Ishikawa (cell line): ENCODE data around the gene REV3L.
A peak's percentile ranks its signal among the peaks of the same experiment; 100 is the strongest.

Experiments used
- CEBPB ChIP-seq: IDR thresholded peaks from 2 replicates; pipeline ENCODE4 v1.6.1; 2012
- CREB1 ChIP-seq: IDR thresholded peaks from 2 replicates; pipeline ENCODE4 v1.6.1; 2012; ENCODE audit warnings: low read depth
- EGR1 ChIP-seq: IDR thresholded peaks from 2 replicates; pipeline ENCODE4 v1.6.1; 2012
- EP300 ChIP-seq: IDR thresholded peaks from 2 replicates; pipeline ENCODE4 v1.6.1; 2012; ENCODE audit warnings: borderline replicate concordance
- FOXM1 ChIP-seq: IDR thresholded peaks from 2 replicates; pipeline ENCODE4 v1.6.1; 2012; ENCODE audit warnings: low read depth, borderline replicate concordance
- MAX ChIP-seq: IDR thresholded peaks from 2 replicates; pipeline ENCODE4 v1.6.1; 2012
- NFIC ChIP-seq: IDR thresholded peaks from 2 replicates; pipeline ENCODE4 v1.6.1; 2012
- RAD21 ChIP-seq: IDR thresholded peaks from 2 replicates; pipeline ENCODE4 v1.6.1; 2012; ENCODE audit warnings: low read depth
- REST ChIP-seq: IDR thresholded peaks from 2 replicates; pipeline ENCODE4 v1.6.1; 2012; ENCODE audit warnings: low read depth, mild to moderate bottlenecking
- TAF1 ChIP-seq: IDR thresholded peaks from 2 replicates; pipeline ENCODE4 v1.6.1; 2012; ENCODE audit warnings: low read depth, mild to moderate bottlenecking
- TCF12 ChIP-seq: IDR thresholded peaks from 2 replicates; pipeline ENCODE4 v1.6.1; 2012; ENCODE audit warnings: low read depth
- TEAD4 ChIP-seq: IDR thresholded peaks from 2 replicates; pipeline ENCODE4 v1.6.1; 2012
- USF1 ChIP-seq: IDR thresholded peaks from 2 replicates; pipeline ENCODE4 v1.6.1; 2012
- YY1 ChIP-seq: IDR thresholded peaks from 2 replicates; pipeline ENCODE4 v1.6.1; 2012; ENCODE audit warnings: low read depth
- ZBTB7A ChIP-seq: IDR thresholded peaks from 2 replicates; pipeline ENCODE4 v1.6.1; 2012; ENCODE audit warnings: low read depth

REV3L gene

GRCh38 chr6:111484633-111484930, 1.6 kb upstream of the REV3L start:
- no peak for TF ChIP-seq NFIC
- TF ChIP-seq CEBPB: no peak
- no peak for TF ChIP-seq ZBTB7A
- TF ChIP-seq REST: no peak
- no peak for TF ChIP-seq FOXM1
- no peak for TF ChIP-seq EP300
- TF ChIP-seq RAD21: no peak
- TF ChIP-seq TAF1: no peak
- TF ChIP-seq TEAD4: no peak
- no peak for TF ChIP-seq MAX
- TF ChIP-seq YY1: no peak
- no peak for TF ChIP-seq EGR1
- no peak for TF ChIP-seq USF1
- TF ChIP-seq TCF12: no peak
- TF ChIP-seq CREB1: no peak

- TF ChIP-seq MAX (peak; percentile 48), TAF1 (peak; percentile 40), CEBPB (no peak), TEAD4 (peak; percentile 44; the same call in 1 of the 2 replicates), USF1 (0 out of 2 replicates have a peak, but pooled peaks have one; percentile 26), RAD21 (no peak), CREB1 (no peak), EGR1 (peak; percentile 79), REST (no peak), TCF12 (no peak; the same call in 1 of the 2 replicates), EP300 (0 out of 2 replicates have a peak, but pooled peaks have one; percentile 40), ZBTB7A (no peak), YY1 (no peak), NFIC (no peak; the same call in 1 of the 2 replicates), FOXM1 (peak; percentile 11; the same call in 1 of the 2 replicates)
Observed at GRCh38 chr6:111483736-111484632, 966 bp upstream of the REV3L start.

GRCh38 chr6:111482188-111482958, 645 bp downstream of the REV3L start:
- TF ChIP-seq ZBTB7A (no peak), NFIC (peak; percentile 38; the same call in 1 of the 2 replicates)

GRCh38 chr6:111481836-111482187, 1.2 kb downstream of the REV3L start:
- TF ChIP-seq NFIC (no peak), USF1 (no peak), ZBTB7A (no peak), TCF12 (no peak), REST (no peak), RAD21 (no peak), YY1 (no peak), FOXM1 (no peak), CEBPB (no peak), TEAD4 (no peak), EP300 (no peak), TAF1 (no peak)
